ENCODE measurements around the gene SBK3. TPM values are rescaled to one million over a fixed set of nuclear protein-coding genes. Genes with fewer than 3 reads are reported as not detected.

SBK3 gene
- polyA plus RNA-seq, 1 experiment, result not detected

- Histone ChIP-seq H3K27ac (ENCODE audit: low read depth, low read length) (no peak overlapping the region), H3K27me3 (ENCODE audit: control insufficient read depth, insufficient read depth, low read length) (no peaks in the 10 kb centered on the region), H3K9me3 (ENCODE audit: control insufficient read depth, insufficient read depth, low read length) (no peaks in the 10 kb centered on the region; the same call in 1 of the 2 replicates), H3K4me3 (ENCODE audit: low read depth, low read length) (peak overlapping the region; percentile 96)
- CTCF ChIA-PET, result interaction anchor here (1.3 to 1.7 kb wide), 3 partner anchors 24 to 78 kb away, joined by 3 to 12 read pairs (median 5); partner anchors contain the start of gene ZNF865
- POLR2A ChIA-PET, result interaction anchor here (1.0 to 3.1 kb wide), 3 partner anchors 18 to 76 kb away, joined by 3 to 10 read pairs (median 4); partner anchors contain the start of genes FIZ1 and ZNF524
- TF ChIP-seq CTCF (IDR thresholded peaks at IDR 0.05; ENCODE audit: low read depth, low read length), result no peak
- DNase-seq (ENCODE audit: low read depth, low spot score), result no peak
These were observed 35.9 kb upstream of the SBK3 start for GRCh38 chr19:55581145-55581822.

- POLR2A ChIA-PET, result interaction anchor here (0.5 to 3.1 kb wide), 5 partner anchors 19 to 1645 kb away, joined by 3 to 10 read pairs (median 4); partner anchors contain the start of genes FIZ1, SSC5D and ZNF524
- CTCF ChIA-PET, result interaction anchor here (0.9 to 1.7 kb wide), 2 partner anchors 64 to 77 kb away, joined by 4 to 12 read pairs; no protein-coding TSS in a partner anchor
- Histone ChIP-seq H3K9me3 (ENCODE audit: control insufficient read depth, insufficient read depth, low read length) (no peaks in the 10 kb centered on the region; the same call in 1 of the 2 replicates), H3K27ac (ENCODE audit: low read depth, low read length) (peak within 1 kb of the TSS; percentile 73), H3K4me3 (ENCODE audit: low read depth, low read length) (peak within 1 kb of the TSS; percentile 96), H3K27me3 (ENCODE audit: control insufficient read depth, insufficient read depth, low read length) (no peaks in the 10 kb centered on the region)
- DNase-seq (ENCODE audit: low read depth, low spot score), result peak; percentile 78
- TF ChIP-seq CTCF (IDR thresholded peaks at IDR 0.05; ENCODE audit: low read depth, low read length), result no peak
These were observed 35.3 kb upstream of the SBK3 start, which contains the start of gene ZNF579 for GRCh38 chr19:55580628-55581144. ZNF579 (minus strand) TSS chr19:55580848; CDS start chr19:55579639, 1,209 bp downstream.

- DNase-seq (ENCODE audit: low read depth, low spot score), result no peak
- no peak for TF ChIP-seq CTCF (IDR thresholded peaks at IDR 0.05; ENCODE audit: low read depth, low read length)
- POLR2A ChIA-PET, result interaction anchor here (0.5 to 3.1 kb wide), 5 partner anchors 19 to 1644 kb away, joined by 3 to 10 read pairs (median 4); partner anchors contain the start of genes FIZ1, SSC5D and ZNF524
These were observed 34.7 kb upstream of the SBK3 start for GRCh38 chr19:55579766-55580621.

GRCh38 chr19:55578761-55579747, 33.7 kb upstream of the SBK3 start:
- Histone ChIP-seq H3K4me3 (ENCODE audit: low read depth, low read length) (peak overlapping the region; percentile 96), H3K9me3 (ENCODE audit: control insufficient read depth, insufficient read depth, low read length) (no peaks in the 10 kb centered on the region; the same call in 1 of the 2 replicates), H3K27me3 (ENCODE audit: control insufficient read depth, insufficient read depth, low read length) (no peaks in the 10 kb centered on the region), H3K27ac (ENCODE audit: low read depth, low read length) (no peak overlapping the region)
- ChIA-PET CTCF (no interaction called here), POLR2A (no interaction called here)
- no peak for DNase-seq (ENCODE audit: low read depth, low spot score)
- TF ChIP-seq CTCF (IDR thresholded peaks at IDR 0.05; ENCODE audit: low read depth, low read length), result no peak

More at GRCh38 chr19:55579766-55580621, 34.7 kb upstream of the SBK3 start:
- peak overlapping the region; percentile 73 for H3K27ac ChIP-seq (ENCODE audit: low read depth, low read length)
- peak overlapping the region; percentile 96 for H3K4me3 ChIP-seq (ENCODE audit: low read depth, low read length)
- no peaks in the 10 kb centered on the region; the same call in 1 of the 2 replicates for H3K9me3 ChIP-seq (ENCODE audit: control insufficient read depth, insufficient read depth, low read length)
- CTCF ChIA-PET, result interaction anchor here (0.9 kb wide), 1 partner anchor 76 kb away, joined by 4 read pairs; no protein-coding TSS in a partner anchor
- no peaks in the 10 kb centered on the region for H3K27me3 ChIP-seq (ENCODE audit: control insufficient read depth, insufficient read depth, low read length)

Data from AG04450 (cell line).